Activated T-helper 17 cell treated with anti-CD3 and anti-CD28 coated beads, Interleukin-2, amount 50 U/mL, for 72 hours (primary cell): Measurements from ENCODE around the gene CNTD1. TPM values are rescaled to one million over a fixed set of nuclear protein-coding genes. Genes with fewer than 3 reads are reported as not detected.

ENCODE experiments used
- ATAC-seq: fragments of 150-1000 bp; cut with Tn5 transposase; replicated peaks from 2 replicates; pipeline ENCODE4 v1.10.0; 2021; ENCODE audit warnings: mild to moderate bottlenecking, moderate library complexity
- H3K27ac Mint-ChIP-seq: one replicate; pipeline ENCODE4 v1.8.0; 2022; ENCODE audit warnings: mixed read lengths
- H3K27me3 Mint-ChIP-seq: one replicate; pipeline ENCODE4 v1.8.0; 2022; ENCODE audit warnings: mixed read lengths
- H3K36me3 Mint-ChIP-seq: one replicate; pipeline ENCODE4 v1.8.0; 2022; ENCODE audit warnings: low read depth, mild to moderate bottlenecking, mixed read lengths
- H3K4me1 Mint-ChIP-seq: one replicate; pipeline ENCODE4 v1.8.0; 2022; ENCODE audit warnings: mixed read lengths
- H3K4me3 Mint-ChIP-seq: one replicate; pipeline ENCODE4 v1.8.0; 2022; ENCODE audit warnings: mild to moderate bottlenecking, mixed read lengths
- H3K9me3 Mint-ChIP-seq: one replicate; pipeline ENCODE4 v1.8.0; 2022; ENCODE audit warnings: mixed read lengths
- total RNA-seq, 2 donors: library from RNA; stranded (reverse); gene quantifications; one replicate each; pipeline ENCODE4 v1.2.3, GENCODE V29; 2022

CNTD1 gene
- total RNA-seq, 2 donors from 2014 or later = 0.24 TPM; not detected in 1

DNA sequence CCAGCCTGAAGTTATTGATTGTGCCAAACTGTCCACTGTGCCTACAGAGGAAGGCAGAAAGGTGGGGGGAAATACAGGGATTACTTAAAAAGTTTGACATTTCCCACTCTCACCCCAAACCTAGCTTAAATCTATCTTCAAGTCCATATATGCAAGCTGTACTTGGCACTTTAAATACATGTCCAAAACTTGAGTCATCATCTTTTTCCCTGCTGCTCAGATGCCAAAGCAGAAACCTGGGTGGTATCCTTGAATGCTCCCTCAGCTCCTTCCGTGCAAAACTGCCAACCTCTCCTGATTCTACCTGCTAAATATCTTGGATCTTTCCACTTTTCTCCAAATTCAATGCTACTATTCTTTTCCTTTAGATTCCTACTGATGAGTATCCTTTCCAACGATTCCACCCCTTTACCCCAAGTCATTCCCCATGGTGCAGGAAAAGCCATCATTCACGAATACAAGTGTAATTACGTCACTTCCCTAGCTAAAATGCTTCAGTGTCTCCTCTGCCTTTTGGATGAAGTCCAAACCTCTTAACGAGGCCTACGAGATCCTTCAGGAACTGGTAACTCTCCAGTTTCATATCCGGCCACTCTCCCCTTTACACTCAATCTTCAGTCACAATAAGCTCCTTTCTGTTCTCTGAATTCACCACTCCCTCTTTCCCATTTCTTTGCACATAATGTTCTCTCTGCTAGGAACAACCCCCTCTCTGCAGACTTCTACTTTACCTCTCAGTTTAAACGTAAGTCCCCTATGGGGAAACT lies 16.2 kb downstream of the CNTD1 start:
- Mint-ChIP-seq H3K4me1 (no peaks in the 10 kb centered on the region), H3K36me3 (peaks cover 99% of the 10 kb centered on the region), H3K9me3 (no peaks in the 10 kb centered on the region), H3K4me3 (no peak overlapping the region), H3K27me3 (no peaks in the 10 kb centered on the region), H3K27ac (no peak overlapping the region)
- ATAC-seq = no peak

GRCh38 chr17:42817866-42818265 lies 19.2 kb downstream of the CNTD1 start:
- no peak overlapping the region for H3K27ac Mint-ChIP-seq
- H3K36me3 Mint-ChIP-seq = peaks cover 100% of the 10 kb centered on the region
- H3K27me3 Mint-ChIP-seq = no peaks in the 10 kb centered on the region

GRCh38 chr17:42818379-42818778 lies 19.7 kb downstream of the CNTD1 start:
- ATAC-seq = no peak
- Mint-ChIP-seq H3K9me3 (no peaks in the 10 kb centered on the region), H3K36me3 (peaks cover 96% of the 10 kb centered on the region)

More at GRCh38 chr17:42817866-42818265, 19.2 kb downstream of the CNTD1 start:
- no peak for ATAC-seq
- Mint-ChIP-seq H3K4me1 (no peaks in the 10 kb centered on the region), H3K4me3 (no peak overlapping the region), H3K9me3 (no peaks in the 10 kb centered on the region)

GRCh38 chr17:42819939-42820535 lies 21.4 kb downstream of the CNTD1 start:
- Mint-ChIP-seq H3K4me1 (no peaks in the 10 kb centered on the region), H3K36me3 (peaks cover 87% of the 10 kb centered on the region), H3K4me3 (no peak overlapping the region), H3K9me3 (no peaks in the 10 kb centered on the region), H3K27me3 (no peaks in the 10 kb centered on the region), H3K27ac (peak overlapping the region; percentile 69)
- peak; percentile 31 for ATAC-seq

More at GRCh38 chr17:42818379-42818778, 19.7 kb downstream of the CNTD1 start:
- Mint-ChIP-seq H3K27ac (peak overlapping the region; percentile 62), H3K4me3 (no peak overlapping the region), H3K4me1 (no peaks in the 10 kb centered on the region), H3K27me3 (no peaks in the 10 kb centered on the region)

DNA sequence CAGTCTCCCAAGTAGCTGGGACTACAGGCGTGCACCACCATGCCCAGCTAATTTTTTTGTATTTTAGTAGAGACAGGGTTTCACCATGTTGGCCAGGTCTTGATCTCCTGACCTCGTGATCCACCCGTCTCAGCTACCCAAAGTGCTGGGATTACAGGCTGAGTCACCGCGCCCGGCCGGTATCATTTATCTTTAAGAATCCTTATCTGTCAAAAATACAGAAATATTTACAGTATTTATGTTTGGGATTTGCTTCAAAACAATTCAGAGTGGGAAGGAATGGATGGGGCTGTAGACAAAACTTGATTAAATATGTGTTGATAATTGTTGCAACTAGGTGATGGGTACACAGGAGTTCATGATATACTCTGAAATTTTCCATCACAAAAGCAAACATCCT lies 22.5 kb downstream of the CNTD1 start:
- H3K4me3 Mint-ChIP-seq = no peak overlapping the region
- no peak for ATAC-seq
- no peak overlapping the region for H3K27ac Mint-ChIP-seq
- no peaks in the 10 kb centered on the region for H3K9me3 Mint-ChIP-seq
- H3K27me3 Mint-ChIP-seq = no peaks in the 10 kb centered on the region
- no peaks in the 10 kb centered on the region for H3K4me1 Mint-ChIP-seq
- peaks cover 76% of the 10 kb centered on the region for H3K36me3 Mint-ChIP-seq

DNA sequence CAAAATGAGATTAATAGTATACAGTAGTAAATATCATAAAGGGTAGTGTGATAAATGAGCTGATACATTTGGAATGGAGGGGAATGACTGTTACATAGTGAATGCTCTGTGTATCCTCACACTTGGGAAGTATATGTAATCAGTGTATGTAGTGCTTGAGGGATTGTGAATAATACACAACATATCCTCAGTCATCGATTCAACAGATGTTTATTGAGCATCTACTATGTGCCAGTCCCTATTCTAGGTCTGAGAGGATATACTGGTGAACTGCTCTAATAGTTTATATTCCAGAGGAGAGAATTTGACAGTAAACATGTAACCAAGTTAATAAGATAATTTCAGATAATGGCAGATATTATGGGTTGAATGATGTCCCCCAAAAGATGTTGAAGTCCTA lies 28.8 kb downstream of the CNTD1 start:
- ATAC-seq = no peak
- H3K27ac Mint-ChIP-seq = no peak overlapping the region
- no peak overlapping the region for H3K4me3 Mint-ChIP-seq
- peaks cover 13% of the 10 kb centered on the region for H3K36me3 Mint-ChIP-seq
- H3K27me3 Mint-ChIP-seq = no peaks in the 10 kb centered on the region
- H3K9me3 Mint-ChIP-seq = no peaks in the 10 kb centered on the region
- peaks cover 6% of the 10 kb centered on the region for H3K4me1 Mint-ChIP-seq

DNA sequence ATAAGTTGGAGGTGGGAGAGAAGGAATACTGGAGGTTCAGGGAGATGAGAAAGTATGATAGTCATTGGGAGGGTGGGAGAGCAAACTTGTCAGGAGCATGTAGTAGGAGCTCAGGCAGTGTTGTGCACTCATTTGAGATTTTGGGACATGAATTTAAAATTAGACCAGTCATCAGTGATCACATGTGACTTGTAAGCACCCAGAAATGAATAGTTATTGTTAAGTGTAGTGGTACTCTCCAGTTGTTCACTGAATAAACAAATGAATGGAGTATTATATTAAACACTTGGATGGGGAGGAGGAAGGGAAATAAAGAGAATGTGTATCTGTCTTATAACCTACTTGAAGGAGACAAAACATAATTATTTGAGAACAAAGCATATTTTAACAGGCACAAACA lies 32.3 kb downstream of the CNTD1 start:
- no peak overlapping the region for H3K4me3 Mint-ChIP-seq
- H3K27ac Mint-ChIP-seq = peak overlapping the region; percentile 26

GRCh38 chr17:42832213-42832933 lies 33.7 kb downstream of the CNTD1 start:
- H3K27me3 Mint-ChIP-seq = no peaks in the 10 kb centered on the region
- H3K4me1 Mint-ChIP-seq = peaks cover 8% of the 10 kb centered on the region
- peak overlapping the region; percentile 95 for H3K27ac Mint-ChIP-seq
- no peaks in the 10 kb centered on the region for H3K9me3 Mint-ChIP-seq
- H3K4me3 Mint-ChIP-seq = peak overlapping the region; percentile 92
- H3K36me3 Mint-ChIP-seq = peaks cover 43% of the 10 kb centered on the region
- ATAC-seq = peak; percentile 64

More for the DNA sequence above, 32.3 kb downstream of the CNTD1 start:
- Mint-ChIP-seq H3K36me3 (peaks cover 29% of the 10 kb centered on the region), H3K9me3 (no peaks in the 10 kb centered on the region), H3K27me3 (no peaks in the 10 kb centered on the region), H3K4me1 (peaks cover 8% of the 10 kb centered on the region)
- ATAC-seq = no peak

- Mint-ChIP-seq H3K9me3 (no peaks in the 10 kb centered on the region), H3K4me3 (peak within 1 kb of the TSS; percentile 92), H3K27ac (peak within 1 kb of the TSS; percentile 95), H3K4me1 (peaks cover 8% of the 10 kb centered on the region), H3K36me3 (peaks cover 50% of the 10 kb centered on the region), H3K27me3 (no peaks in the 10 kb centered on the region)
- ATAC-seq = peak; percentile 91
Observed at GRCh38 chr17:42832934-42833766, 34.5 kb downstream of the CNTD1 start, which contains the start of gene PSME3. TSS of gene PSME3 (plus strand) at chr17:42833397. CDS start at chr17:42833632, 235 bp downstream.

- Mint-ChIP-seq H3K27ac (peak overlapping the region; percentile 95), H3K4me3 (peak overlapping the region; percentile 92), H3K27me3 (no peaks in the 10 kb centered on the region), H3K9me3 (no peaks in the 10 kb centered on the region), H3K4me1 (peaks cover 8% of the 10 kb centered on the region), H3K36me3 (peaks cover 58% of the 10 kb centered on the region)
- no peak for ATAC-seq
Observed at GRCh38 chr17:42833767-42834422, 35.2 kb downstream of the CNTD1 start.

- peaks cover 8% of the 10 kb centered on the region for H3K4me1 Mint-ChIP-seq
- H3K4me3 Mint-ChIP-seq = no peak overlapping the region
- H3K27ac Mint-ChIP-seq = no peak overlapping the region
- peaks cover 76% of the 10 kb centered on the region for H3K36me3 Mint-ChIP-seq
- H3K27me3 Mint-ChIP-seq = no peaks in the 10 kb centered on the region
- ATAC-seq = no peak
- no peaks in the 10 kb centered on the region for H3K9me3 Mint-ChIP-seq
Observed at GRCh38 chr17:42835732-42836131, 37.1 kb downstream of the CNTD1 start.

GRCh38 chr17:42841975-42842685 lies 43.5 kb downstream of the CNTD1 start:
- ATAC-seq = no peak
- H3K9me3 Mint-ChIP-seq = no peaks in the 10 kb centered on the region
- no peaks in the 10 kb centered on the region for H3K27me3 Mint-ChIP-seq
- no peak overlapping the region for H3K4me3 Mint-ChIP-seq
- peaks cover 93% of the 10 kb centered on the region for H3K36me3 Mint-ChIP-seq
- H3K27ac Mint-ChIP-seq = no peak overlapping the region
- peaks cover 24% of the 10 kb centered on the region for H3K4me1 Mint-ChIP-seq

DNA sequence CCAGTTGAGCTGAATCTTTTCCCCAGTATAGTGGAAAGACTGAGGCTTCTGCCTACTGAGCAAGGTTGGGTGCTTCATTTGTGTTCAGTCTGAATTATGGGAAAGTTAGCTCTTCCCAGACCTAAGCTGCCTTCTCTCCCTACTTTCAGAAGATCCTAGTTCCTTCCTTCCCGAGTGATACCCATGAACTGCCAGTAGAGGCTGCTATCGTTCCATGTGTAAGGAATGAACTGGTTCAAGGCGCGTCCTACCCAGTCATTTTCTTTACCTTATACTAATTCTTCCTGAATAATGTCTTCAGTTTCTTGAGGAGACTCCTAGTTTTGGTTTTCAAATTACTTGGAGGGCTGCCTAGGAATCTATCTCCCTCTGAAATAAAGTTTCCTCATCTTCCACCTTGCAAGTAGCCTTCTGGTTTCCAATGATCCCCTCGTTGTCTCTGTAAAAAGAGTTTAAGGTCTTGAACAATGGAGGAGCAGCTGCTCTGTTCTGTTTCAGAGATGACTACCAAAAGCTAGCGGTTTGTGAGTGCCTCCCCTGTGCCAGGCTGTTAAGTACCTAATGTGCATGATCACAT lies 44.8 kb downstream of the CNTD1 start:
- H3K4me1 Mint-ChIP-seq = peaks cover 24% of the 10 kb centered on the region

More for the DNA sequence above, 44.8 kb downstream of the CNTD1 start:
- H3K27ac Mint-ChIP-seq = no peak overlapping the region
- no peaks in the 10 kb centered on the region for H3K9me3 Mint-ChIP-seq
- ATAC-seq = no peak
- no peaks in the 10 kb centered on the region for H3K27me3 Mint-ChIP-seq
- no peak overlapping the region for H3K4me3 Mint-ChIP-seq
- H3K36me3 Mint-ChIP-seq = peaks cover 80% of the 10 kb centered on the region
